GM19397 (cell line): Measurements from ENCODE around the gene ITPRIPL1.
A peak's percentile ranks its signal among the peaks of the same experiment; 100 is the strongest.

Experiments
- ATAC-seq: cut with Tn5 transposase; IDR thresholded peaks from one replicate; pipeline ENCODE4 v1.9.1; 2021; ENCODE audit warnings: mild to moderate bottlenecking, moderate library complexity; ENCODE audit not compliant: unreplicated experiment

Gene ITPRIPL1

GRCh38 chr2:96320728-96321622, 4.1 kb upstream of the ITPRIPL1 start:
- peak; percentile 34 for ATAC-seq

DNA sequence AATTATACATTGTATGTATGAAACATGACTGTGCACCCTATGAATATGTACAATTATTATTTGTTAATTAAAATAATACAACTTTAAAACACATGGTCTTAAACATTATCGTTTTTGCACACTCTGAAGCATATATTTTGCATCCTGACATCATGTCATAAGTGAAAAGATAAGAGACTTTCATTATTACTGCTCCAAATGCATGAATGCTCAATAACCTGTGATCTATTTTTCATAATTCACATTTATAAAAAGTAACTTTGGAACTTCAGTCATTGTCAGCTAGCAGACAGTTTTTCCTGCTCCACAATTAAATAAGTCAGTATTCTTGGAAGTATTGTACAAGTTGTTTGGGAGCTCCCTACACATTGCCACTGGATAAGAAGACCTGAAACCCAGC, 1.3 kb upstream of the ITPRIPL1 start:
- no peak for ATAC-seq

- no peak for ATAC-seq
Measured at GRCh38 chr2:96324721-96325040, 436 bp upstream of the ITPRIPL1 start.

- no peak for ATAC-seq
Measured at GRCh38 chr2:96325884-96326255, 753 bp downstream of the ITPRIPL1 start.

GRCh38 chr2:96326564-96326963, 1.4 kb downstream of the ITPRIPL1 start:
- ATAC-seq = no peak

DNA sequence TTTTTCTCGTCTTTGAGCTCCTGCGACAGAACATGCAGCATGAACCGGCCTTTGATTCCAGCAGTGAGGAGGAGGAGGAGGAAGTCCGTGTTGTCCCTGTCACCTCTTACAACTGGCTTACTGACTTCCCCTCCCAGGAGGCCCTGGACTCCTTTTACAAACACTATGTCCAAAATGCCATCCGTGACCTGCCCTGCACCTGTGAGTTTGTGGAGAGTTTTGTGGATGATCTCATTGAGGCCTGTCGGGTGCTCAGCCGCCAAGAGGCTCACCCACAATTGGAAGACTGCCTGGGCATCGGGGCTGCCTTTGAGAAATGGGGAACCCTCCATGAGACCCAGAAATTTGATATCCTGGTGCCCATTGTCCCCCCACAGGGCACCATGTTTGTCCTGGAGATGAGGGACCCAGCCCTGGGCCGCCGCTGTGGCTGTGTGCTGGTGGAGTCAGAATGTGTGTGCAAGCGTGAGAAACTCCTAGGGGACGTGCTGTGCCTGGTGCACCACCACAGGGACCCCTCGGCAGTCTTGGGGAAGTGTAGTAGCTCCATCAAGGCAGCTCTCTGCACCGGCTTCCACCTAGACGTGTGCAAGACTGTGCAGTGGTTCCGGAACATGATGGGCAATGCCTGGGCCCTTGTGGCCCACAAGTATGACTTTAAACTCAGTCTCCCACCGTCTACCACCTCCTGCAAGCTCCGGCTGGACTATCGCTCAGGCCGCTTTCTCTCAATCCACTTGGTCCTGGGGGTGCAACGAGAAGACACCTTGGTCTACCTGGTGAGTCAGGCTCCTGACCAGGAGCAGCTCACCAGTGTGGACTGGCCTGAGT, 2.1 kb downstream of the ITPRIPL1 start:
- no peak for ATAC-seq

DNA sequence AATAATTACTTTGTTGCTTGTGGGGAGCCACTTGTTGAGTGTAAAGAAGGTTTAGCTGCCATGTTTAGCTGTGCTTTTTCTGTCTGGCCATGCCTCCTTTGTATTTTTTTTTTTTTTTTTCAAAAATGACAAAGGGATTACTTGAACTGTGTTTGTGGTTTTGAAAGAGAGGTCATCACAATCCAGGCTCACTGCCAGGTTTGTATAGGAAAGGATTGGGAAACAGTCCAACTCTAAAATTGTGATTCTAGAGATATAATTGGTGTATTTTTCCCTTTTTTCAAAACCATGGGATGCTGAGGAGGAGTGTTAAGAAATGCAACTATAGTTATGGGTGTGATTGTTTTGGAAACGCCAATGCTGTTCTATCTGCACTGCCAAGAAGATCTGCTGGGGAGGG, 4.3 kb downstream of the ITPRIPL1 start:
- ATAC-seq = no peak

GRCh38 chr2:96329874-96330273, 4.8 kb downstream of the ITPRIPL1 start:
- no peak for ATAC-seq

GRCh38 chr2:96330407-96330806, 5.3 kb downstream of the ITPRIPL1 start:
- ATAC-seq = no peak

GRCh38 chr2:96333708-96334107, 8.6 kb downstream of the ITPRIPL1 start:
- ATAC-seq = no peak

GRCh38 chr2:96336104-96336775, 11.1 kb downstream of the ITPRIPL1 start:
- no peak for ATAC-seq

GRCh38 chr2:96336873-96337272, 11.8 kb downstream of the ITPRIPL1 start:
- ATAC-seq = no peak

GRCh38 chr2:96340493-96341414, 15.6 kb downstream of the ITPRIPL1 start:
- ATAC-seq = no peak

GRCh38 chr2:96341641-96342040, 16.5 kb downstream of the ITPRIPL1 start:
- ATAC-seq = no peak

- ATAC-seq = no peak
Measured at GRCh38 chr2:96342085-96342484, 17.0 kb downstream of the ITPRIPL1 start.

DNA sequence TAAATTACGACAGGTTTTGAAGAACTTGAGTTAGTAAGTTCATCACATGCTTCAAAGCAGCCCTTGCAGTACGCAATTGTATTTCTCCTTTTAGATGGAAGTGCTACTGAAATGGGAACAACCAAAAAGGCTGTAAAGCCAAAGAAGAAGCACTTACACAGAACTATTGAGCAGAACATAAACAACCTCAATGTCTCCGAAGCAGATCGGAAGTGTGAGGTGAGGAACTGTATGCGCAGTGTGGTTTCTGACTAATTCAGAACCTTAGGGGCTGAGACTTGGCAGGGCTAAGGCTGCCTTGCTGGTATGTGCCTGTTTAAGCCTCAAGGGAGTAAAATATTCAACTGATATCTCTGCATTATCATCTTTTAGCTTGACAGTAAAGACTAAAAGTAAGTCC, 18.9 kb downstream of the ITPRIPL1 start:
- no peak for ATAC-seq

DNA sequence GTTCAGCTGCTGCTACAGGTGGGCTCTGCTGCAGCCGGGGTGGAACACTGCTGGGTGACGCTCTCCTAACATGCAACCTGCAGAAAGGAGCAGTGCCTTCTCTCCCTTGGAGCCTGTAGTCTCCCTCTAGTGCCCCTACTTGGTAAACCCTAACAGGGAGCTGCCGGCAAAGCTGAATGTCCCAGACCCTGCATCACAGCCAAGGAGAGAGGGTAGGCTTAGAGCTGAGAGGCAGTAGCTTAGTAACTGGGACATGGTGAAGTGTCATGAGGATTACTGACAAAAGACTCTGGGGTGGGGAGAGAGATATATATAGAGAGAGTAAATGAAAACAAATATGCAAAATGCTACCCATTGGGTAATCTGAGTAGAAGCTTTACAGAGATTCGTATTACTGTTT, 20.3 kb downstream of the ITPRIPL1 start:
- ATAC-seq = no peak

DNA sequence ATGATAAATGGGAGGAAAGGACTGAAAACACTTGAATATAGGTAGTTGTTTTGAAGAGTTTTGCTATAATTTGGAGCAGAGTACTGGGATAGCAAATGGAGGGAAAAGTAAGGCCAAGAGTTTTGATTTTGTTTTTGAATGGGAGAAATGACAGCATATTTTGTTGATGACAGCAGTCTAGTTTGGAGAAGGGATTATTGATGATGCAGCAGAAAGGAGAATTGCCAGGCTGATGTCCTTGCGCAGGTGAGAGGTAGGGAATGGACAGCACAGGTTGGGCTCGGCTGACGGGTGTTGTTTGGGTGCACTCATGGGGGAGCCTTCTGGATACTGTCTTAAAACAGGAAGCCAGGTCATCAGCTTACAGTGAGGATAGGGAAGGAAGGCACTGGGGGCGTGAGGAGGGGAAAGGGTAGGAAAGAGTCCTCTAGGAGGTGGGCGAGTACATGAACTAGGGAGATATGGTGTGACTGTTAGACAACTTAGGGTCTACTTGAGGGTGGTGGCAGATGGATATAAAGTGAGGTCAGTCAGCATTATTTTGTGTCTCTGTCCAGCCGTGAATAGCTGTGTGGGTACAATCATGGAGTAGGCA, 20.8 kb downstream of the ITPRIPL1 start:
- no peak for ATAC-seq

GRCh38 chr2:96347395-96347794, 22.3 kb downstream of the ITPRIPL1 start:
- no peak for ATAC-seq

- ATAC-seq = no peak
Measured at GRCh38 chr2:96353032-96353561, 28.0 kb downstream of the ITPRIPL1 start.
